Measurements from ENCODE around the gene PASD1.
"Not testable (repeated sequence)": the region's sequence is repeated elsewhere in the genome, so short reads cannot be mapped to it uniquely, and the experiment has no call there.

PASD1 gene
- 0 reads per million in 9 experiments for total RNA-seq

GRCh38 chrX:151563449-151563848 lies at the start of gene PASD1:
TSS of gene PASD1 (plus strand) at chrX:151563675. CDS start at chrX:151601554, 37,879 bp downstream.
- Mint-ChIP-seq H3K4me3 (no peak within 1 kb of the TSS), H3K36me3 (ENCODE audit: insufficient read depth) (no peaks in the 10 kb centered on the region), H3K27me3 (no peaks in the 10 kb centered on the region), H3K9me3 (no peaks in the 10 kb centered on the region), H3K27ac (no peak within 1 kb of the TSS), H3K4me1 (ENCODE audit: low read depth in 2 of 2) (no peaks in the 10 kb centered on the region)
- no peak for DNase-seq
- ATAC-seq (replicated peaks), result no peak

GRCh38 chrX:151515237-151515636 lies 48.2 kb upstream of the PASD1 start:
- Mint-ChIP-seq H3K4me1 (ENCODE audit: low read depth in 2 of 2) (no peaks in the 10 kb centered on the region), H3K27me3 (peaks cover 7 to 27% of the 10 kb centered on the region in 2 donors), H3K4me3 (no peak overlapping the region), H3K9me3 (no peaks in the 10 kb centered on the region), H3K36me3 (ENCODE audit: insufficient read depth) (no peaks in the 10 kb centered on the region), H3K27ac (no peak overlapping the region)
- DNase-seq (no peak), ATAC-seq (replicated peaks) (no peak)

GRCh38 chrX:151516538-151517187 lies 46.8 kb upstream of the PASD1 start:
- Mint-ChIP-seq H3K4me3 (no peak overlapping the region), H3K36me3 (ENCODE audit: insufficient read depth) (no peaks in the 10 kb centered on the region), H3K9me3 (no peaks in the 10 kb centered on the region), H3K27ac (no peak overlapping the region), H3K27me3 (peaks cover 7 to 27% of the 10 kb centered on the region in 2 donors), H3K4me1 (ENCODE audit: low read depth in 2 of 2) (no peaks in the 10 kb centered on the region)
- DNase-seq, result no peak
- no peak for ATAC-seq (replicated peaks)

- Mint-ChIP-seq H3K4me3 (no peak overlapping the region), H3K36me3 (ENCODE audit: insufficient read depth) (no peaks in the 10 kb centered on the region), H3K27me3 (peaks cover 7 to 27% of the 10 kb centered on the region in 2 donors), H3K9me3 (no peaks in the 10 kb centered on the region), H3K27ac (no peak overlapping the region), H3K4me1 (ENCODE audit: low read depth in 2 of 2) (no peaks in the 10 kb centered on the region)
- DNase-seq (no peak), ATAC-seq (replicated peaks) (no peak)
These were observed 46.1 kb upstream of the PASD1 start for GRCh38 chrX:151517421-151517820.

- no peak for ATAC-seq (replicated peaks)
- no peak for DNase-seq
- H3K4me3 Mint-ChIP-seq, result no peak overlapping the region
- no peaks in the 10 kb centered on the region for H3K36me3 Mint-ChIP-seq (ENCODE audit: insufficient read depth)
- no peaks in the 10 kb centered on the region for H3K4me1 Mint-ChIP-seq (ENCODE audit: low read depth in 2 of 2)
- H3K9me3 Mint-ChIP-seq, result no peaks in the 10 kb centered on the region
- peaks cover 0 to 8% of the 10 kb centered on the region in 2 donors for H3K27me3 Mint-ChIP-seq
- H3K27ac Mint-ChIP-seq, result no peak overlapping the region
These were observed 40.1 kb upstream of the PASD1 start for GRCh38 chrX:151523351-151523750.

- Mint-ChIP-seq H3K9me3 (no peaks in the 10 kb centered on the region), H3K36me3 (ENCODE audit: insufficient read depth) (no peaks in the 10 kb centered on the region), H3K27me3 (peaks cover 17 to 21% of the 10 kb centered on the region in 2 donors), H3K4me1 (ENCODE audit: low read depth in 2 of 2) (peaks cover 0 to 3% of the 10 kb centered on the region in 2 donors), H3K27ac (no peak overlapping the region), H3K4me3 (no peak overlapping the region)
- DNase-seq (no peak), ATAC-seq (replicated peaks) (no peak)
These were observed 26.9 kb upstream of the PASD1 start for GRCh38 chrX:151536571-151536970.

- H3K27me3 Mint-ChIP-seq, result peaks cover 12 to 14% of the 10 kb centered on the region in 2 donors
- DNase-seq (no peak), ATAC-seq (replicated peaks) (no peak)
- H3K27ac Mint-ChIP-seq, result no peak overlapping the region
- H3K9me3 Mint-ChIP-seq, result no peaks in the 10 kb centered on the region
- H3K4me1 Mint-ChIP-seq (ENCODE audit: low read depth in 2 of 2), result peaks cover 0 to 3% of the 10 kb centered on the region in 2 donors
- no peaks in the 10 kb centered on the region for H3K36me3 Mint-ChIP-seq (ENCODE audit: insufficient read depth)
- H3K4me3 Mint-ChIP-seq, result no peak overlapping the region
These were observed 25.9 kb upstream of the PASD1 start for GRCh38 chrX:151537572-151537971.

GRCh38 chrX:151538190-151539122 lies 25.0 kb upstream of the PASD1 start:
- peaks cover 0 to 3% of the 10 kb centered on the region in 2 donors for H3K4me1 Mint-ChIP-seq (ENCODE audit: low read depth in 2 of 2)
- no peak overlapping the region for H3K4me3 Mint-ChIP-seq

GRCh38 chrX:151543706-151544105 lies 19.8 kb upstream of the PASD1 start:
- no peak for ATAC-seq (replicated peaks)
- DNase-seq, result no peak
- Mint-ChIP-seq H3K27me3 (peaks cover 5 to 14% of the 10 kb centered on the region in 2 donors), H3K27ac (no peak overlapping the region), H3K9me3 (no peaks in the 10 kb centered on the region), H3K4me3 (no peak overlapping the region), H3K36me3 (ENCODE audit: insufficient read depth) (no peaks in the 10 kb centered on the region), H3K4me1 (ENCODE audit: low read depth in 2 of 2) (no peaks in the 10 kb centered on the region)

More at GRCh38 chrX:151538190-151539122, 25.0 kb upstream of the PASD1 start:
- Mint-ChIP-seq H3K27me3 (peaks cover 6 to 8% of the 10 kb centered on the region in 2 donors), H3K27ac (no peak overlapping the region), H3K36me3 (ENCODE audit: insufficient read depth) (no peaks in the 10 kb centered on the region), H3K9me3 (no peaks in the 10 kb centered on the region)
- DNase-seq, result no peak
- no peak for ATAC-seq (replicated peaks)

- H3K9me3 Mint-ChIP-seq; H3K27ac Mint-ChIP-seq; H3K4me1 Mint-ChIP-seq (ENCODE audit: low read depth in 2 of 2); H3K4me3 Mint-ChIP-seq; H3K36me3 Mint-ChIP-seq (ENCODE audit: insufficient read depth); ATAC-seq (replicated peaks); DNase-seq: not testable (repeated sequence)
- H3K27me3 Mint-ChIP-seq, result peaks cover 5 to 14% of the 10 kb centered on the region in 2 donors
These were observed 17.2 kb upstream of the PASD1 start for GRCh38 chrX:151546226-151546625.

- not testable (repeated sequence) for H3K36me3 Mint-ChIP-seq (ENCODE audit: insufficient read depth); H3K4me1 Mint-ChIP-seq (ENCODE audit: low read depth in 2 of 2); H3K9me3 Mint-ChIP-seq; H3K27me3 Mint-ChIP-seq; DNase-seq; H3K4me3 Mint-ChIP-seq; ATAC-seq (replicated peaks); H3K27ac Mint-ChIP-seq
These were observed 12.3 kb upstream of the PASD1 start for GRCh38 chrX:151551176-151551575.

GRCh38 chrX:151552743-151553142 lies 10.7 kb upstream of the PASD1 start:
- no peaks in the 10 kb centered on the region for H3K36me3 Mint-ChIP-seq (ENCODE audit: insufficient read depth)

GRCh38 chrX:151555301-151555700 lies 8.2 kb upstream of the PASD1 start:
- H3K36me3 Mint-ChIP-seq (ENCODE audit: insufficient read depth); ATAC-seq (replicated peaks); H3K4me1 Mint-ChIP-seq (ENCODE audit: low read depth in 2 of 2): not testable (repeated sequence)

More at GRCh38 chrX:151552743-151553142, 10.7 kb upstream of the PASD1 start:
- no peak overlapping the region for H3K4me3 Mint-ChIP-seq
- no peaks in the 10 kb centered on the region for H3K9me3 Mint-ChIP-seq
- no peaks in the 10 kb centered on the region for H3K27me3 Mint-ChIP-seq
- ATAC-seq (replicated peaks) (no peak), DNase-seq (no peak)
- no peak overlapping the region for H3K27ac Mint-ChIP-seq
- no peaks in the 10 kb centered on the region for H3K4me1 Mint-ChIP-seq (ENCODE audit: low read depth in 2 of 2)

GRCh38 chrX:151562485-151562884 lies 990 bp upstream of the PASD1 start:
- not testable (repeated sequence) for DNase-seq; H3K4me1 Mint-ChIP-seq (ENCODE audit: low read depth in 2 of 2); H3K27ac Mint-ChIP-seq; ATAC-seq (replicated peaks); H3K9me3 Mint-ChIP-seq; H3K27me3 Mint-ChIP-seq; H3K36me3 Mint-ChIP-seq (ENCODE audit: insufficient read depth); H3K4me3 Mint-ChIP-seq

More at GRCh38 chrX:151555301-151555700, 8.2 kb upstream of the PASD1 start:
- H3K27me3 Mint-ChIP-seq, H3K4me3 Mint-ChIP-seq, DNase-seq, H3K27ac Mint-ChIP-seq, H3K9me3 Mint-ChIP-seq: not testable (repeated sequence)

All from effector memory CD8-positive, alpha-beta T cell (primary cell).